Right lung (tissue), 5 donors: ENCODE results near the gene SPIRE2. TPM values are rescaled to one million over a fixed set of nuclear protein-coding genes. Genes with fewer than 3 reads are reported as not detected.
A peak's percentile ranks its signal among the peaks of the same experiment; 100 is the strongest.
"Not testable (repeated sequence)": the region's sequence is repeated elsewhere in the genome, so short reads cannot be mapped to it uniquely, and the experiment has no call there.

Source experiments
- DNase-seq, 2 donors: peaks; one replicate each; pipeline ENCODE4 v3.0.0-alpha.2; 2013
- polyA plus RNA-seq, 5 donors: library from polyadenylated mRNA; unstranded; fragments of 120-200 nt; gene quantifications; one replicate each; pipeline versions ENCODE4 v1.2.1 to v1.2.3, GENCODE V29; 2013; ENCODE audit warnings: inconsistent platforms in 1 of 5, low replicate concordance in 1 of 5; ENCODE audit not compliant: insufficient read length in 5 of 5, insufficient read depth in 1 of 5

The SPIRE2 gene
- polyA plus RNA-seq, 5 donors, result 10.3 to 18.1 (median 11.4) TPM

DNA sequence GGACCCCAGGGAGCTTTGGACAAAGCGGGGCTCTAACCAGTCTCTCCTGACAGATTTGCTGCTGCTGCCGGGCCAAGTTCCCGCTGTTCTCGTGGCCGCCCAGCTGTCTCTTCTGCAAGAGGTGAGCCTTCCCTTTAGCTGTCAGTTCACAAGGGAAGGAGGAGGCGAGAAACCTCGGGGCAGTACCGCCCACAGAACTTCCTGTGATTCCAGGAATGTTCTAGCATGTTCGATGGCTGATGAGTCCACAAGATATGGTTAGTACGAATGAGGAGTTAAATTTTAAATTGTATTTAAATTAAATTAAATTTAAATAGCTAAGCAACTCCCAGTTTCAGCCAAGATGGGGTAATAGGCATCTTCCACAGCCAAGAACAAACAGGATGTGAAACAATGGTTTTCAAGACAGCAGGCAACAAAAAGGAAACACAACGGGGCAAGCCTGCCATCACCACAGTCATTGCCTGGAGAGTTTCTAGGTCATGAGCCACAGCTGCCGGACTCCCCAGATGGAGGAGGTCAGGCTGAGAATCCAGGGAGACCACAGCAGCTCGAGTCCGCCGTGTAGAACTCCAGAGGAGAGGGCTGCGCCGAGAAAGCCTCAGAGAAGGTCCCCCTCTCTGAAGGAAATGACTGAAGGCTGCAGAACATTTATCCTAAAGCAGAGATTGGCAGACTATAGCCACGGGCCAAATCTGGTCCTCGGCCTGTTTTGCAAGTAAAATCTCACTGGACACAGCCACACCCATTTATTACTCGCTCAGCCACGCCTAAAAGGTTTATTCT is 35.7 kb downstream of the SPIRE2 start:
- no peak for DNase-seq

DNA sequence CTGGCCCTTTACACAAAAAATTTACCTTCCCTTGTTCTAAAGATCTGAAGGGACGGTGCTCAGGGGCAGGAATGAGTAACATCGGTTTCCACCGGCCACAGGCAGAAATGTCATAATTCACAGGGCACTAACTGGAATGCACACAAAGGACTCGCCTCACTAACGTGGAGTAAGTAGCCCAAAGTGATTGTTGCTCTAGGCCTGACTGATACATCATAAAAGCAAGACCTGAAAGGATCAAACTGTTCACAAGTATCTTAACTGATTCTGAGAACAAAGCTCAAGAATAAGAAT is 36.2 kb downstream of the SPIRE2 start:
- no peak for DNase-seq

DNA sequence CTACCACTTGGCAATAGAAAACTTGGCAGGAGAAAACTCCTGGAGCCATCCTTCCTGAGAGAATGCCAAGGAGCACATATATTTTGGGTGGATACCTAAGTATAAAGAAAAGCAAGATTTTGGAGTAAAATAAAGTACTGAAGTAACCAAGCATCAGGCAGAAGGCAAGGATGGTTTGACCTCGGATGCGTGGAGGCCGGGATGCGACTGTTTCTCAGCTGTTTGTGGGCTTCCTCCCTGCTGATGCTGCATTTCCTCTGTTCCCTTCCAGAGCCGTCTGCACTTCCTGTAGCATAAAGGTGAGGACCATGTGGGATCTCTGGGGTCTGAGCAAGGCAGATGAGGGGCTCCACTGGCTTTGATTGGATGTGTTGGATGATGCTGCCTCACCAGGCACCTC is 39.6 kb downstream of the SPIRE2 start:
- DNase-seq, result no peak

DNA sequence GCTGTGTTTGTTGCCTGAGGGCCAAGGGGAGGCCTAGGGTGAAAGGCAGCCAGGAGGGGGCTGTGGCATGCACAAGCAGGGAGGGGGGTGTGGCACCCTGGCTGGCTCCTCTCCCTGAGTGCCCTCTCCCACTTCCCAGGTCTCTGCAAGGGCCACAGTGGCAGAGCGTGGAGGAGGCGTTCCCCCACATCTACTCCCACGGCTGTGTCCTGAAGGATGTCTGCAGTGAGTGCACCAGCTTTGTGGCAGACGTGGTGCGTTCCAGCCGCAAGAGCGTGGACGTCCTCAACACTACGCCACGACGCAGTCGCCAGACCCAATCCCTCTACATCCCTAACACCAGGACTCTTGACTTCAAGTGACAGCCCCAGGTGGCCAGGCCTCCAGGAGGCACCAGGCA is 41.6 kb downstream of the SPIRE2 start:
- no peak for DNase-seq

DNA sequence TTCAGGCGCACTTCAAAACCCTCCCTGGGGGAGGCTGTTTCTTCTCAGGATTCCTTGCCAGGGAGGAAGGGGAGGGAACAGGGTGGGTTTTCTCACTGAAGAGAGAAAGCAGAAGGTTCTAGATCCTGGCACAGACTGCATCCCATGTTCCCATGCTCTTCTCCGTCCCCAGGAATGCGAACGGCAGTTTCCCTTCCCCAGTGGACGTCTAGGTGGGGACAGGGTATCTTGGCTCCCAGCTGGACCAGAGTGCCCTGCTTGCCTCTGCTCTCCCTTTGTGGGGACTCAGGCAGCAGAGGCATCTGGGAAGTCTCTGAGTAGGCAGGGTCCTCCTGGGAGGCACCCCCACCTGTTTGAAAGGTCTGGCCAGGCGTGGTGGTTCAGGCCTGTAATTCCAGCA is 42.2 kb downstream of the SPIRE2 start:
- no peak for DNase-seq

DNA sequence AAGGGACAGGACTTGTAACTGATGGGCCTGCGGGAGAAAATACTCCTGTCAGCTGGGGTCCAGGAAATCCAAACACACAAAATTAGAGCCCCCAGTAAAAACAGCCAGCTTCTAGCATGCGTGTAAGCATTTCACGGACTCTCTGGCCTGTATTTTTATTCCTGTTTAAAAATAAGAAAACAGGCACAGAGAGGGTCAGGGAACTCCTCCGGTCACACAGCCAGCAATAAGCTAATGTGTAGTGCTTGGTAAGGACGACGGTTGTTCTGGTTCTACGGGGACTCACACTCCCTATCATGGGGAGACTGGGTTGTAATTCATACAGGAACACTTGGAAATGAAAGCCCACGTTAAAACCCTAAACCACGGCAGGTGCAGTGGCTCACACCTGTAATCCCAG is 43.6 kb downstream of the SPIRE2 start:
- no peak for DNase-seq

DNA sequence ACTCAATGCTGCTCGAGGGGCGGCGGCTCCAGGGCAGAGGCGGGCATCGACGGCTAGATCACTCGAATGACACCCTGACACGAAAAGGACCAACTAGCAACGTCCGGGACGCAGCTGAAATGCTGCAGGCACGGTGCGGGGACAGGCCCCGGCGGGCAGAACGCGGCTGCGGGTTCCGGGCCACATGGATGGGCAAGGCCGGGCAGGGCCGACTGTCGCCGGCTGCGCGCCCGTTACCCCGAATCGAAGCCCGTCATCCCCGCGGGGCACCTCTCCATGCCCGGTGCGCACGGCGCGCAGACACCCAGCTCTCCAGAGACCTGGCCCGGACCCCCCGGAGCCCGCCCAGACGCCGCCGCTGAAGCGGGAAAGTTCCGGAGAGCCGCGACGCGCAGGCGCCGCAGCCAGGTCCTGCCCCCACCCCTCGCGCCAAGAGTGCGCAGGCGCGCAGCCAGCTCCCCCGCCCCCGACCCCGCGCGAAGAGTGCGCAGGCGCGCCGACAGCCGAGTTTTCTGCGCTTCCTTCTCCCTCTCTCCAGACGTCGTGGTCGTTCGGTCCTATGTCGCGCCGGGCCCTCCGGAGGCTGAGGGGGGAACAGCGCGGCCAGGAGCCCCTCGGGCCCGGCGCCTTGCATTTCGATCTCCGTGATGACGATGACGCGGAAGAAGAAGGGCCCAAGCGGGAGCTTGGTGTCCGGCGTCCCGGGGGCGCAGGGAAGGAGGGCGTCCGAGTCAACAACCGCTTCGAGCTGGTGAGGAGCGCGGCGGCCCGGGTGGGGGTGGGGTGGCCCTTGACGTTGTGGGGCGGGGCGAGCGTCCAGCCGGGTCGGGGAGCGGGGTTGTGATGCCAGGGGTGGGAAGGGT is 45.1 kb downstream of the SPIRE2 start, which contains the start of gene TCF25:
Gene TCF25, plus strand, starts transcription at position 484 of the 863 bp plus-strand sequence. Its CDS starts 76 bp downstream, at position 560.
- peak; percentile 93 for DNase-seq

DNA sequence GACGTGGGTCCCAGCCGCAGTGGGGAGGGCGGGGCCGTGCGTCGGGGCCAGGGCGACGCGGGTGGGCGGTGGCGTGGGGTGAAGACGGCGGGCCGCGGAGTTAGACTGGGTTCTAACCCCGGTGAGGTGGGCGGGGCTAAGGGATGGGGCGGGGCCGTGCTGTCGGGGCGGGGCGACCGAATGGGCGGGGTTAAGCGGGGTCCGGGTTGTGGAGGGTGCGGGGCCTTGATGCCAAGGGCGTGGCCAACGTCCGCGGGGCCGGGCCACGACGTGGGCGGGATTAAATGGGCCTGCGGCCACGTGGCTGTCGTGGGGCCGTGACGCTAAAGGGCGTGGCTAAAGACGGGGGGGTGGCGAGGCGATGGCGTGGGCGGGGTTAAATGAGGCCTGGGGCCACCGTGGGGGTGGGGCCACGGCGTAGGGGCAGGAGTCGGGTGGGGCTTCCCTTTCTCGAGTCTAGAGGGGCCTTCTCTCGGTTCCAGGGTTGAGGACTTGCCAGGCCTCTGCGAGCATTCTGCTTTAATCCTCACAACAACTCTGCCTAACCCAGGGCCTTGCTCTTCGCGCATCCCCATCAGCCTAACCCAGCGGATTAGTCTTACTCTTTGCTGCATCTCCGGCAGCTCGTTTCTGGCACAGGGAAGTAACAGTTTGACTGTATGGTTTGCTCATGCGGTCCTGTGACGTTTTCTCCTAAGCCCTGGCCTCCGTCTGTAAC is 45.9 kb downstream of the SPIRE2 start:
- peak; percentile 95 for DNase-seq

DNA sequence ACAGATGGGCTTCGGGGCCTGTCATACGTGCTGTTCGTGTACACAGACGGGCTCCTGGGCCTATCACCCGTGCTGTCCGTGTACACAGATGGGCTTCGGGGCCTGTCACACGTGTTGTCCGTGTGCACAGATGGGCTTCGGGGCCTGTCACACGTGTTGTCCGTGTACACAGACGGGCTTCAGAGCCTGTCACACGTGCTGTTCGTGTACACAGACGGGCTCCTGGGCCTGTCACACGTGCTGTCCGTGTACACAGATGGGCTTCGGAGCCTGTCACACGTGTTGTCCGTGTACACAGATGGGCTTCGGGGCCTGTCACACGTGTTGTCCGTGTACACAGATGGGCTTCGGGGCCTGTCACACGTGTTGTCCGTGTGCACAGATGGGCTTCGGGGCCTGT is 50.8 kb downstream of the SPIRE2 start:
- DNase-seq, result not testable (repeated sequence)

DNA sequence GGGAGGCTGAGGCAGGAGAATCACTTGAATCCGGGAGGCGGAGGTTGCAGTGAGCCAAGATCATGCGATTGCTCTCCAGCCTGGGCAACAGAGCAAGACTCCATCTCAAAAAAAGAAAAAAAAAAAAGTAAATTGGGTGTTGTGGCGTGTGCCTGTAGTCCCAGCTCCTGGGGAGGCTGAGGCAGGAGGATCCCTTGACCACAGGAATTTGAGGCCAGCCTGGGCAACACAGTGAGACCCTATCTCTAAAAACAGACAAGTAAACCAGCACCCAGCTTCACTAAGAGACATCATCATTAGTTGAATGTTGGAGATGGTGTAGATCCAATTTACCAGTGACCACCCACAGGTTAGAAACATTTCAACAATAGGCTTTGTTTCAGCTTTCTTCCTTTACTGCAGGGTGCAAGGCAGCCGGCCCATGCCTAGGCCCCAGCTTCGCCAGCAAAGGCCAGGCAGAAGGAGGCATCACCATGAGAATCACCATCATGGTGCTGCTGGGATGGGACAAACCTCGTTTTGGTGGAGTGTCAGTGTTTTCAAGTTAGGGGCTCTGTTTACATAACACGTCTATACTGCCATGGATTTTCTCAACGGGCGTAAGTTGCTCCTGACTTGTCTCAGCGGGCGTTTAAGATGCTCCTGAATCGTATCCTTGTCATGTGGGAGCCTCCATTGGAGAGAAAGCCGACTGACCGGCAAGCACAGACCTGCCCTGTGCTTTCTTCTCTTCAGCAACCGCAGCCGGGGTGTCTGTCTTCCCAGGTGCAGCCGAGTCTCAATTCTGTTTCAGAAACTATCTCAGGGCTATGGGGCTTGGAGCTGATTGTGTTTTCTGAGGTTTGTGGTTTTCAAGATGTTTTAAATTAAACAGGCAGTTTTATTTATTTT is 52.4 kb downstream of the SPIRE2 start:
- no peak for DNase-seq

DNA sequence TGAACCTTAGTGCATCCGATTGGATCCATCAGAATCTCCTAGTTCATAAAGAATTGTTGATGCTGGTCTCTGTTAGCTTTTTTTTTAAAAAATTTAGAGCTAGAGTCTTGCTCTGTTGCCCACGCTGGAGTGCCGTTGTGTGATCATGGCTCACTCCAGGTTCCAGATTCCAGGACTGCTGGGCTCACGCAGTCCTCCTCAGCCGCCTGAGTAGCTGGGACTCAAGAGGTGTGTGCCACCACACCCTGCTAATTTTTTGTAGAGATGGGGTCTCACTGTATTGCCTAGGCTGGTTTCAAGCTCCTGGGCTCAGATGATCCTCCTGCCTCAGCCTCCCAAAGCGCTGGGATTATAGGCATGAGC is 53.1 kb downstream of the SPIRE2 start:
- no peak for DNase-seq

DNA sequence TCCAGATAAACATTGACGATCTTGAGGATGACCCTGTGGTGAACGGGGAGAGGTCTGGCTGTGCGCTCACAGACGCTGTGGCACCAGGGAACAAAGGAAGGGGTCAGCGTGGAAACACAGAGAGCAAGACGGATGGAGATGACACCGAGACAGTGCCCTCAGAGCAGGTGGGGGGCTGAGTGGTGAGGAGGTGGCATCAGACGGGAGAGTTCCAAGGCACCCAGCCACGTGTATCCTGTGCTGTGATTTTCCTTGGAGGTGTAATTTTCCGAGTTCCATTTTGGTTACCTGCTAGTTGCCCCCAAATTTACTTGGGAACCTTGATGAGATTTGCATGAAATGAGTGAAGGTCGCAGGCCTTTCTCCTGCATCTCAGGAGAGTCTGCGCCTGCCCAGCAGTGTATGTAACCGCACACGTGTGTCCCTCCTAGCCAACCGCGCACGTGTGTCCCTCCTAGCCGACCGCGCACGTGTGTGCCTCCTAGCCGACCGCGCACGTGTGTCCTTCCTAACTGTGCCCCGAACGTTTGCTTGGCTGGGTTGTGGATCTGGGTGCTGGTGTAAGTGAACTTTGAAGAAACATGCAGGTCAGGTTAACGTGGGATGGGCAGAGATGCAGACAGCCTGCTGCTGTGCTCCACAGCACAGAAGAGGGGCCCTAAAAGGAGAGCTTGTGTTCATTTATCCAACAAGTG is 55.2 kb downstream of the SPIRE2 start:
- DNase-seq, result no peak

DNA sequence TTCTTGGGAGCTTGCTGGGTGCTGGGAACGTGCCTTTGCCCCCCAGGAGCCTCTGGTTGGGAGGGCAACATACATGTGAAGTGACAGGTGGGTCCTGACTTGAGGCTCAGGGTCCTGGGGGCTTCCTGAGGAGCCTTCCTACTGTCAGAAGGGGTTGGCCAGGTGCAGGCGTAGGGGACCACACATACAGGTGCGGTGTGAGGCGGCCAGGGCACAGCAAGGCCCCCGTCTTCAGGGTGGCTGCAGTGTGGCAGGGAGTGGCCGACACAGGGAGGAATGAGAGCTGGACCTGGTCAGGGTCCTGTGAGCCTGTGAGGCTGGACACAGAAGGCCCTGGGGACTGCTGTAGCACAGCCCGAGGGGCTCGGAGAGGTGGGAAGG is 55.8 kb downstream of the SPIRE2 start:
- no peak for DNase-seq

DNA sequence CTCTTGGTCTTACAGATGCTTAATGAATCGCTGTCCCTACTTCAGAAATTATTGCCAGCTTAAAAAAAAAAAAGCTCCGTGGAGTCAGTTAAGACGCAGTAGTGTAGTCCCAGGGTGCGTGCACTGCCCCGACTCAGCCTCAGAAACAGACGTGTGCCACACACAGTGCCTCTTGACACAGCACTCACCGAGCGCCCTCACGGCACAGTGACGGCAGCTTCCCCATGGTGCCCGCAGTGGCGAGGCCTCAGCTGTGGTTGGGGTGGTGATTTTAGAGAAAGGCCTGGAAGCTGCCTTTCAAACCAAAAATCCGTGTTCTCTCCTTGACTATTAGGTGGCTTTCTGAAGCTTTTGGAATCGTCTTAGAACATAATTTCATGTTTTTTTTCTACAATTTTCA is 59.0 kb downstream of the SPIRE2 start:
- DNase-seq, result no peak

DNA sequence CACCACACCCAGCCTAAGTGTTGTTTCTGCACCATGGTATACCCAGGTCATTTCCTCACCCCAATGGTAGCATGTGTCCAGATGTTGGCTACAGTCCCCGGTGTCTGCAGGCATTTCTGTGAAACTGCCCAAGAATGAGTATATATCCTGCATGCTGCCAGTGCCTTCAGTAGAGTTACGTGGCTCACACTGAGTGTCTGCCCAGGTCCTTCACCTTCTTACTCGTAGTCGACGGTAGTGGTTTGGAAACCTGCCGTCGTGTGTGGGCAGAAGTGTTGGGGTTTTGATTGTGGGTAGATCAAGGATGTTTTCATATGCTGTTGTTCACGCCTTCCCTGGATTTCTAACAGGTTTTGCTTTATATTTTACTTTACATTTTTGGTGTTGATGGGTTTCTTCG is 61.9 kb downstream of the SPIRE2 start:
- no peak for DNase-seq

DNA sequence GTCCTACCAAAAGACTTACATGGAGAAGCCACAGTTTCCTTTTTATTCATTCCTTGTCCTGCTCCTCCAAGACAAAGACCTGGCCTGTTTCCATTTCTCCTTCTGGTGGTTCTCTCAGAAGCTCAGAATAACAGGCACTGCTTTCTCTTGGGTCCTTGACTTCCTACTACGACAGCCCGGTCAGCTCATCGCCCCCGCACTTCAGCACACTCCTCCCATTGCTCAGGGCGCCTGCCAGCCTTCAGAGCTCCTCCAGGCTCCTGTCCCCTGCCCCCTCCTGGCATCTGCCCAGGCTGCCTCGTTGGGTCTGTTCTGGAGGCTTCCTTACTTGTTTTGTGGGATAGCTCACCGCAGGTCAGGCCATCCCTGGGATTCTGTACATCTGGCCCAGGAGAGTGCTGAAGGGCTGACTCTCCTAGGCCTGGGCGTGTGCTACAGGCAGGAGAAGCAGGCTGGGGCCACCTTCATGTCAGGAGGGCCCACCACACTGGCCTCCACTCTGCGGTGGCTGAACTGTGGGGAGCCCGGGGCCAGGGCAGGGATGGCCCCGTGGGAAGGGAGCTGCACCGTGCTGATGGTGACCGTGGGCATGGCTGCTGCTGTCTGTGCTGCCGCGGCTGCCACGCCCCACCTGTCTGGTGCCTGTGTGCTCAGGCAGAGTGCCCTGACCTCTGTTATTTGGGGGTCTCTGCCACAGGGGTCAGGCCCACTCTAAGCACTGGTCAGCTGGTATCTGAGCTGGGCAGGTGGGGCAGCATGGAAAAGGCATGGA is 62.8 kb downstream of the SPIRE2 start:
- DNase-seq, result no peak

DNA sequence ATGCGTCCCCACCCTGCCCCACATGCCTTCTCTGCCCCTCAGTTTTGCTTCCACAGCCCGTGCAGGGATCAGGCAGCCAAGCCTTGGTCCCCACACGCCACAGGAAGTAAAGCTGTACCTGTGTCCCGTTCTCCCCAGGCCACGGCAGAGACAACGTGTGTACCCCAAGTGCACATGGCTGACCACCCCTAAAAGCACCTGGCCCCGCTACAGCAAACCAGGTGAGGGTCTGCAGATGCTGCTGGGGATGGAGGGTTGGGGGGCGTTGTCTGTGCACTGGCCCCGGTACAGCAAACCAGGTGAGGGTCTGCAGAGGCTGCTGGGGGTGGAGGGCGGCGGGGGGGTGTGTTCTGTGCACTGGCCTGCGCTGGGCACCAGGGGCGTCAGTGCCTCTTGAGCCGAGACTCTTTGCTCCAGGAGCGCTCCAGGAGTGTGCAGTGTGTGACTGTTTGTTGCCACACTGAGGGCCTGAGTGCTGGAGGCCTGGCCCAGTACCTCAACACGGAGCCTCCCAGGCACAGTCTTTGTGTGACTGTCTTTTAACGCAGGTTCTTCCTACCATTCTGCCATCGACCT is 63.9 kb downstream of the SPIRE2 start:
- no peak for DNase-seq

DNA sequence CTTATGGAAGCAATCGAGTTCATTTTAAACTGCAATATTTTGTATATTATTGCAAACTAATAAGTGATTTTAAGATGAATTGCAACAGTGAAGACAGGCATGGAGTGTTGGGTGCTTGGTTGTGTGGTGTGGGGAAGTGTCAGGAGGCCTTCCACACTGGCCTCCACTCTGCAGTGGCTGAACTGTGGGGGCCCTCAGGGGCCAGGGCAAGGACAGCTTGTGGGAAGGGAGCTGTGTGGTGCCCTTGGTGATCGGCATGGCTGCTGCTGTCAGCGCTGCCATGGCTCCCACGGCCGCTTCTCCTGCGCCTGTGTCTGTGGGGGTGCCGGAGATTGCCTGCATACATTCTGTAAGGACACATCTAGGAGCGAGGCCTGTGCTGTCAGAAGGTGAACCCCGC is 64.4 kb downstream of the SPIRE2 start:
- no peak for DNase-seq

DNA sequence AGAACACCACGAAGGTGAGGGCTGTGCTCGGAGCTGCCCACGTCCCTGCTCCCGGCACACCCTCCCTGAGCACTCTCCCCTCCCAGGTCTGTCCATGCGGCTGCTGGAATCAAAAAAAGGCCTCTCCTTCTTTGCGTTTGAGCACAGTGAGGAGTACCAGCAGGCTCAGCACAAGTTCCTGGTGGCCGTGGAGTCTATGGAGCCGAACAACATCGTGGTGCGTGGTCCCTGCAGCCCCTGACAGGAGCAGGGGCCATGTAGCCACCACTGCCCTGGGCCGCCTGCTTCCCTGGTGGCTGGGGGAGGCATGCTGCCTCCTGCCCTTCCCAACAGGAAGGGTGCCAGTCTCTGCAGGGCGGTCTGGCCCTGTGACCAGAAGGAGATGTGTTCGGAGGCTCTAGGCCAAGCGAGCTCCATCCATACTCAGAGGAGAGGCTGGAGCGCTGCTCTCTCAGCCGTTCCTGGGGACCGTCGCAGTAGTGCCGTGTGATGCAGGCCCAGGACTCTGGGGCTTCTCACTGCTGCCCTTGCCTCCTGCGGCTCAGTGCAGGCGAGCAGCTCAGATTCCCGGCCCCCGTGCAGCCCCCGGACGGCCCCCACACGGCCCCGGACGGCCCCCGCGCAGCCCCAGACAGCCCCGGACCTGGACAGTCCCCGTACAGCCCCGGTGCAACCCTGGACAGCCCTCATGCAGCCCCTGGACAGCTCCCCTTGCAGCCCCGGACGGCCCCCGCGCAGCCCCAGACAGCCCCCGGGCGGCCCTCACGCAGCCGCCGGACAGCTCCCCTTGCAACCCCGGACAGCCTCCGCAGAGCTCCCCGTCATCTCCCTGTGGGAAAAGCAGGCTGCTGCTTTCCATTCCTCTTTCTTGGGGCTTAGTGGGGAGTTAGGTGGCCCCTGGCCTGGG is 65.6 kb downstream of the SPIRE2 start:
- DNase-seq, result no peak
